Measurements from ENCODE around the gene THYN1.
A peak's percentile ranks its signal among the peaks of the same experiment; 100 is the strongest.

Gene THYN1

GRCh38 chr11:134264966-134265764 is 12.0 kb upstream of the THYN1 start:
- TF ChIP-seq MYC (IDR thresholded peaks at IDR 0.05; ENCODE audit: low read depth, low read length) (no peak), CTCF (IDR thresholded peaks at IDR 0.05; ENCODE audit: low read depth, low read length) (no peak), MAX (IDR thresholded peaks at IDR 0.05; ENCODE audit: low read depth, low read length) (no peak), POLR2A (IDR thresholded peaks at IDR 0.05; ENCODE audit: extremely low read depth, insufficient read length) (no peak)
- no peak for DNase-seq (ENCODE audit: low read depth)
- no peak overlapping the region for H3K4me3 ChIP-seq (ENCODE audit: low read depth, low read length)

GRCh38 chr11:134261626-134262488 is 8.7 kb upstream of the THYN1 start:
- peak; percentile 51 for DNase-seq (ENCODE audit: low read depth)
- TF ChIP-seq CTCF (IDR thresholded peaks at IDR 0.05; ENCODE audit: low read depth, low read length) (peak; percentile 75), MAX (IDR thresholded peaks at IDR 0.05; ENCODE audit: low read depth, low read length) (no peak), MYC (IDR thresholded peaks at IDR 0.05; ENCODE audit: low read depth, low read length) (no peak), POLR2A (IDR thresholded peaks at IDR 0.05; ENCODE audit: extremely low read depth, insufficient read length) (no peak)
- no peak overlapping the region for H3K4me3 ChIP-seq (ENCODE audit: low read depth, low read length)

GRCh38 chr11:134260983-134261382 is 7.8 kb upstream of the THYN1 start:
- no peak for TF ChIP-seq CTCF (IDR thresholded peaks at IDR 0.05; ENCODE audit: low read depth, low read length)
- no peak for TF ChIP-seq POLR2A (IDR thresholded peaks at IDR 0.05; ENCODE audit: extremely low read depth, insufficient read length)
- TF ChIP-seq MYC (IDR thresholded peaks at IDR 0.05; ENCODE audit: low read depth, low read length) = no peak
- no peak for TF ChIP-seq MAX (IDR thresholded peaks at IDR 0.05; ENCODE audit: low read depth, low read length)
- no peak overlapping the region for H3K4me3 ChIP-seq (ENCODE audit: low read depth, low read length)
- DNase-seq (ENCODE audit: low read depth) = no peak

GRCh38 chr11:134260503-134260902 is 7.4 kb upstream of the THYN1 start:
- TF ChIP-seq CTCF (IDR thresholded peaks at IDR 0.05; ENCODE audit: low read depth, low read length) = no peak
- H3K4me3 ChIP-seq (ENCODE audit: low read depth, low read length) = no peak overlapping the region
- DNase-seq (ENCODE audit: low read depth) = peak; percentile 47

- TF ChIP-seq MAX (IDR thresholded peaks at IDR 0.05; ENCODE audit: low read depth, low read length) (no peak), CTCF (IDR thresholded peaks at IDR 0.05; ENCODE audit: low read depth, low read length) (no peak), MYC (IDR thresholded peaks at IDR 0.05; ENCODE audit: low read depth, low read length) (no peak), POLR2A (IDR thresholded peaks at IDR 0.05; ENCODE audit: extremely low read depth, insufficient read length) (no peak)
- no peak overlapping the region for H3K4me3 ChIP-seq (ENCODE audit: low read depth, low read length)
- no peak for DNase-seq (ENCODE audit: low read depth)
These were observed 5.4 kb upstream of the THYN1 start for GRCh38 chr11:134258577-134258976.

All from NB4 (cell line).